HepG2 (cell line): ENCODE measurements around the gene ADGRG6. TPM values are rescaled to one million over a fixed set of nuclear protein-coding genes. Genes with fewer than 3 reads are reported as not detected.

Source experiments
- ATAC-seq: fragments of 200-7000 bp; cut with Tn5 transposase; 3 replicates; pipeline ENCODE4 v1.9.1; 2020; ENCODE audit warnings: mild to moderate bottlenecking, moderate library complexity
- BruUV-seq: library from RNA; stranded (reverse); fragments of 400-500 nt; replicated peaks from 2 replicates; lab custom pipeline; 2021; lab: Mats Ljungman, UMichigan
- CTCF ChIA-PET: fragments of 300-600 bp; formaldehyde crosslinking; extraction: SDS; loops from one replicate; lab custom pipeline; 2021; ENCODE audit warnings: low total read pairs, inconsistent platforms, low intra/inter-chr PET ratio; lab: Yijun Ruan, JAX
- POLR2A ChIA-PET: fragments of 350-600 bp; sonication (Branson Sonifier 250); formaldehyde crosslinking; loops from one replicate; lab custom pipeline; 2020; ENCODE audit warnings: antibody characterized with exemption, inconsistent platforms; lab: Yijun Ruan, JAX
- DNase-seq: peaks from one replicate; pipeline ENCODE4 v3.0.0-alpha.2; 2015; ENCODE audit warnings: low spot score
- FAIRE-seq: peaks from 3 replicates; lab custom pipeline; 2011; peaks lifted over from hg19 to GRCh38; lab: Jason Lieb, UNC
- H2AFZ ChIP-seq: one replicate; pipeline ENCODE4 v1.6.1; 2011; ENCODE audit warnings: low read length, inconsistent platforms
- H3K27ac ChIP-seq: fragments of 300-600 bp; 3 replicates; pipeline ENCODE4 v1.8.0; 2011; ENCODE audit warnings: mixed run types, mild to moderate bottlenecking, mixed read lengths, low read length, inconsistent platforms; ENCODE audit not compliant: insufficient read depth; ENCODE audit errors: extremely low read length
- H3K27me3 ChIP-seq, 2 experiments: fragments of 200-600 bp in 1 of 2; 2 replicates in 1 of 2; 3 replicates in 1 of 2; pipeline versions ENCODE4 v1.6.0 to v1.8.0; 2011; ENCODE audit warnings: low read length in 2 of 2, mild to moderate bottlenecking in 2 of 2, moderate library complexity in 2 of 2, inconsistent platforms in 1 of 2; ENCODE audit not compliant: insufficient read depth in 2 of 2, control insufficient read depth in 1 of 2
- H3K36me3 ChIP-seq, 2 experiments: fragments of 200-600 bp in 1 of 2; replicated peaks in 1 of 2; 2 replicates in 1 of 2; 3 replicates in 1 of 2; pipeline versions ENCODE4 v1.5.1 to v1.8.0; 2011; ENCODE audit warnings: low read length in 2 of 2, inconsistent platforms in 1 of 2; ENCODE audit not compliant: insufficient read depth in 2 of 2, control insufficient read depth in 1 of 2
- H3K4me1 ChIP-seq: 2 replicates; pipeline ENCODE4 v1.5.1; 2012; ENCODE audit warnings: low read length, inconsistent platforms; ENCODE audit not compliant: insufficient read depth
- H3K4me2 ChIP-seq: 2 replicates; pipeline ENCODE4 v1.6.0; 2011; ENCODE audit warnings: low read depth, low read length, inconsistent platforms
- H3K4me3 ChIP-seq, 3 experiments: fragments of 200-600 bp in 1 of 3; sonication (generic), shearing (Covaris generic) in 1 of 3; replicated peaks in 1 of 3; 2 replicates each; pipeline ENCODE4 v1.5.1; 2011 to 2016; ENCODE audit warnings: low read length in 3 of 3, inconsistent platforms in 2 of 3, low read depth in 2 of 3, mild to moderate bottlenecking in 2 of 3, control low read depth in 1 of 3, mixed read lengths in 1 of 3; ENCODE audit not compliant: insufficient read depth in 1 of 3
- H3K79me2 ChIP-seq: one replicate; pipeline ENCODE4 v1.6.1; 2011; ENCODE audit warnings: low read length, inconsistent platforms; ENCODE audit not compliant: insufficient read depth
- H3K9ac ChIP-seq: 2 replicates; pipeline ENCODE4 v1.6.0; 2011; ENCODE audit warnings: mild to moderate bottlenecking, low read depth, low read length, inconsistent platforms; ENCODE audit not compliant: insufficient read depth
- H3K9me3 ChIP-seq: 2 replicates; pipeline ENCODE4 v1.5.1; 2012; ENCODE audit warnings: mild to moderate bottlenecking, low read length
- H4K20me1 ChIP-seq: 2 replicates; pipeline ENCODE4 v1.6.0; 2011; ENCODE audit warnings: inconsistent platforms, mild to moderate bottlenecking, low read length, moderate library complexity; ENCODE audit not compliant: insufficient read depth
- FIP1L1 ChIP-seq: fragments of 200-400 bp; formaldehyde crosslinking; IDR thresholded peaks from 2 replicates; pipeline ENCODE4 v1.6.1; 2018; ENCODE audit warnings: low read depth, mild to moderate bottlenecking, low read length, moderate library complexity, borderline replicate concordance; ENCODE audit not compliant: insufficient read depth
- PHF8 ChIP-seq: sonication (generic); formaldehyde crosslinking; IDR thresholded peaks from 2 replicates; pipeline ENCODE4 v1.5.0; 2020; ENCODE audit warnings: missing genetic modification reagents
- POLR2G ChIP-seq: fragments of 200-400 bp; formaldehyde crosslinking; IDR thresholded peaks from 2 replicates; pipeline ENCODE4 v1.6.1; 2018; ENCODE audit warnings: mild to moderate bottlenecking, low read depth, low read length, moderate library complexity
- RBM22 ChIP-seq: fragments of 200-400 bp; formaldehyde crosslinking; optimal IDR thresholded peaks from 2 replicates; pipeline ENCODE3; 2017; ENCODE audit warnings: mild to moderate bottlenecking, low read length, moderate library complexity
- TCF12 ChIP-seq, 2 experiments: fragments of 450-650 bp in 1 of 2; sonication (generic) in 1 of 2; formaldehyde crosslinking in 1 of 2; IDR thresholded peaks; 2 replicates each; pipeline versions ENCODE4 v1.6.1 to v1.8.0; 2017 to 2022; ENCODE audit warnings: antibody characterized with exemption in 1 of 2, mild to moderate bottlenecking in 1 of 2, missing genetic modification reagents in 1 of 2, moderate library complexity in 1 of 2
- ZBTB40 ChIP-seq, 2 experiments: fragments of 450-650 bp in 1 of 2; sonication (generic) in 1 of 2; formaldehyde crosslinking in 1 of 2; IDR thresholded peaks; 2 replicates each; pipeline versions ENCODE4 v1.6.1 to v1.8.0; 2016 to 2022; ENCODE audit warnings: antibody characterized with exemption in 1 of 2, mild to moderate bottlenecking in 1 of 2, missing genetic modification reagents in 1 of 2
- ZNF557 ChIP-seq: sonication (generic); formaldehyde crosslinking; IDR thresholded peaks from 2 replicates; pipeline ENCODE4 v1.4.0; 2020; ENCODE audit warnings: missing genetic modification reagents
- ZNF674 ChIP-seq: sonication (generic); formaldehyde crosslinking; IDR thresholded peaks from 2 replicates; pipeline ENCODE4 v1.5.0; 2020; ENCODE audit warnings: low read depth, mild to moderate bottlenecking, missing genetic modification reagents
- ZNF747 ChIP-seq: sonication (generic); formaldehyde crosslinking; IDR thresholded peaks from 2 replicates; pipeline ENCODE4 v1.8.1; 2023; ENCODE audit warnings: missing genetic modification reagents, mild to moderate bottlenecking, borderline replicate concordance
- ZSCAN9 ChIP-seq: IDR thresholded peaks from 2 replicates; pipeline ENCODE4 v1.6.1; 2016; ENCODE audit warnings: borderline replicate concordance
- WGBS: methylation state at CpG from one replicate; pipeline ENCODE4 v1.1.6; 2017; ENCODE audit warnings: low lambda C conversion rate; 5-methylcytosine and 5-hydroxymethylcytosine counted together
- in situ Hi-C: cut with HindIII; loops from 2 replicates; pipeline ENCODE4 v1.10.0; 2017; ENCODE audit warnings: low pct_unique_long_range_greater_than_20kb; ENCODE audit not compliant: extremely low pct_ligation_motif_present
- intact Hi-C: fragments of 100-400 bp; cut with micrococcal nuclease; formaldehyde crosslinking; loops from one replicate; pipeline ENCODE4 v1.10.0; 2022; ENCODE audit not compliant: unreplicated experiment
- polyA plus RNA-seq, 8 experiments: library from polyadenylated mRNA; depleted of rRNA in 3 of 8; stranded (reverse) in 7 of 8; unstranded in 1 of 8; fragments of >200 nt; fragmentation: Illumina TruSeq in 4 of 8; extraction: Trizol in 4 of 8; gene quantifications; 2 replicates each; pipeline versions ENCODE4 v1.2.1 to v1.2.3, GENCODE V29; 2011 to 2016; ENCODE audit warnings: low read depth in 4 of 8, missing spikeins in 1 of 8, mixed read lengths in 1 of 8; ENCODE audit not compliant: insufficient read depth in 1 of 8
- total RNA-seq, 5 experiments: library from RNA; depleted of rRNA; stranded (reverse); fragments of >200 nt; fragmentation: Illumina TruSeq; extraction: Trizol; gene quantifications; 2 replicates each; pipeline ENCODE4 v1.2.3, GENCODE V29; 2016; ENCODE audit warnings: low read depth in 1 of 5

Gene ADGRG6
- total and polyA plus RNA-seq, 2 of the 13 experiments (the other 11 are each of a cell fraction or from before 2014, with no cell fraction given): 129 to 249 TPM

- Histone ChIP-seq H3K4me2 (no peak overlapping the region), H3K27me3 (peaks cover 0 to 4% of the 10 kb centered on the region in 2 experiments; a peak in 1 of 5 replicates), H3K9ac (no peak overlapping the region), H3K36me3 (no peaks in the 10 kb centered on the region), H3K79me2 (no peaks in the 10 kb centered on the region), H3K4me1 (no peaks in the 10 kb centered on the region), H3K27ac (no peak overlapping the region), H3K4me3 (no peak overlapping the region), H2AFZ (no peak overlapping the region), H3K9me3 (peaks cover 19% of the 10 kb centered on the region), H4K20me1 (no peaks in the 10 kb centered on the region)
- ATAC-seq (no peak), FAIRE-seq (no peak), DNase-seq (no peak)
- intact Hi-C loops: no loop called here
- ChIA-PET CTCF (no interaction called here), POLR2A (no interaction called here)
- in situ Hi-C loops: no loop called here
- TF ChIP-seq ZNF747 (CRISPR knock-in tag): no peak
- peak; percentile 58 for TF ChIP-seq POLR2G
- TF ChIP-seq RBM22: peak; percentile 67
- no TSS peak for BruUV-seq
- 25% methylated on average over 6 of the region's 6 CpGs for WGBS
Measured at GRCh38 chr6:142463988-142464387, 162.2 kb downstream of the ADGRG6 start.

- no peaks in the 10 kb centered on the region for H3K9me3 ChIP-seq
- no TSS peak for BruUV-seq
- CTCF ChIA-PET: no interaction called here
- H3K79me2 ChIP-seq: no peaks in the 10 kb centered on the region
- FAIRE-seq (no peak), DNase-seq (no peak), ATAC-seq (no peak)
- 8% methylated on average over 1 of the region's 1 CpG for WGBS
- no peaks in the 10 kb centered on the region for H3K4me1 ChIP-seq
- intact Hi-C loops (no loop called here), in situ Hi-C loops (no loop called here)
- peaks cover 0 to 4% of the 10 kb centered on the region in 2 experiments; a peak in 1 of 5 replicates for H3K27me3 ChIP-seq
- no peak overlapping the region for H3K4me3 ChIP-seq
- no peak overlapping the region for H3K27ac ChIP-seq
- no peak overlapping the region for H3K4me2 ChIP-seq
- POLR2A ChIA-PET: no interaction called here
- no peak overlapping the region for H3K9ac ChIP-seq
- H2AFZ ChIP-seq: no peak overlapping the region
- no peaks in the 10 kb centered on the region for H4K20me1 ChIP-seq
- no peaks in the 10 kb centered on the region for H3K36me3 ChIP-seq
- TF ChIP-seq FIP1L1 (no peak), PHF8 (CRISPR knock-in tag) (no peak), ZNF557 (CRISPR knock-in tag) (no peak), TCF12 (IDR thresholded peaks at IDR 0.05) (no peak), TCF12 (CRISPR knock-in tag; IDR thresholded peaks at IDR 0.05) (no peak), ZNF674 (CRISPR knock-in tag) (no peak), ZBTB40 (IDR thresholded peaks at IDR 0.05) (no peak), ZBTB40 (CRISPR knock-in tag; IDR thresholded peaks at IDR 0.05) (no peak), ZSCAN9 (CRISPR knock-in tag) (no peak)
Measured at GRCh38 chr6:142469220-142469619, 167.4 kb downstream of the ADGRG6 start.
